Astrocyte (in vitro differentiated cells and primary cell): ENCODE data around the gene ERGIC3. TPM values are rescaled to one million over a fixed set of nuclear protein-coding genes. Genes with fewer than 3 reads are reported as not detected.

Experiments used
- DNase-seq: peaks from one replicate; pipeline ENCODE4 v3.0.0-alpha.2; 2010; ENCODE audit warnings: low read depth
- FAIRE-seq: peaks from 2 replicates; lab custom pipeline; 2011; peaks lifted over from hg19 to GRCh38; lab: Jason Lieb, UNC
- H2AFZ ChIP-seq: 2 replicates; pipeline ENCODE4 v1.6.0; 2012; ENCODE audit warnings: low read depth, low read length, inconsistent platforms
- H3K27ac ChIP-seq: 2 replicates; pipeline ENCODE4 v1.5.1; 2011; ENCODE audit warnings: low read depth, low read length, inconsistent platforms
- H3K27me3 ChIP-seq: 2 replicates; pipeline ENCODE4 v1.6.0; 2011; ENCODE audit warnings: low read length, inconsistent platforms; ENCODE audit not compliant: insufficient read depth
- H3K36me3 ChIP-seq: 2 replicates; pipeline ENCODE4 v1.5.1; 2011; ENCODE audit warnings: low read length, inconsistent platforms; ENCODE audit not compliant: insufficient read depth
- H3K4me1 ChIP-seq: 2 replicates; pipeline ENCODE4 v1.5.1; 2011; ENCODE audit warnings: low read length, inconsistent platforms; ENCODE audit not compliant: insufficient read depth
- H3K4me2 ChIP-seq: 2 replicates; pipeline ENCODE4 v1.6.0; 2012; ENCODE audit warnings: low read length, inconsistent platforms
- H3K4me3 ChIP-seq: 2 replicates; pipeline ENCODE4 v1.5.1; 2011; ENCODE audit warnings: low read depth, mild to moderate bottlenecking, low read length, inconsistent platforms; ENCODE audit not compliant: insufficient read depth
- H3K79me2 ChIP-seq: 2 replicates; pipeline ENCODE4 v1.6.0; 2012; ENCODE audit warnings: mild to moderate bottlenecking, low read length, inconsistent platforms; ENCODE audit not compliant: insufficient read depth
- H3K9ac ChIP-seq: 2 replicates; pipeline ENCODE4 v1.6.0; 2012; ENCODE audit warnings: mild to moderate bottlenecking, low read length, inconsistent platforms
- H3K9me3 ChIP-seq: 2 replicates; pipeline ENCODE4 v1.5.1; 2012; ENCODE audit warnings: low read depth, mild to moderate bottlenecking, low read length, inconsistent platforms; ENCODE audit not compliant: insufficient read depth
- H4K20me1 ChIP-seq: 2 replicates; pipeline ENCODE4 v1.6.0; 2012; ENCODE audit warnings: low read length, inconsistent platforms; ENCODE audit not compliant: insufficient read depth
- H3K27ac Mint-ChIP-seq: one replicate; pipeline ENCODE4 v1.8.0; 2021; ENCODE audit warnings: mild to moderate bottlenecking, mixed read lengths; ENCODE audit not compliant: unreplicated experiment
- H3K27me3 Mint-ChIP-seq: one replicate; pipeline ENCODE4 v1.8.0; 2021; ENCODE audit warnings: low read depth, mixed read lengths; ENCODE audit not compliant: unreplicated experiment
- H3K36me3 Mint-ChIP-seq: one replicate; pipeline ENCODE4 v1.8.0; 2021; ENCODE audit warnings: low read depth, mixed read lengths; ENCODE audit not compliant: unreplicated experiment
- H3K4me1 Mint-ChIP-seq: one replicate; pipeline ENCODE4 v1.8.0; 2021; ENCODE audit warnings: low read depth, mixed read lengths; ENCODE audit not compliant: unreplicated experiment
- H3K4me3 Mint-ChIP-seq: one replicate; pipeline ENCODE4 v1.8.0; 2021; ENCODE audit warnings: mild to moderate bottlenecking, moderate library complexity, mixed read lengths; ENCODE audit not compliant: unreplicated experiment
- H3K9me3 Mint-ChIP-seq: one replicate; pipeline ENCODE4 v1.8.0; 2021; ENCODE audit warnings: mild to moderate bottlenecking, mixed read lengths; ENCODE audit not compliant: unreplicated experiment
- CTCF ChIP-seq: IDR thresholded peaks from 2 replicates; pipeline ENCODE4 v1.5.1; 2011; ENCODE audit warnings: low read depth, mild to moderate bottlenecking, inconsistent platforms, low read length, moderate library complexity; ENCODE audit not compliant: insufficient read depth
- EZH2 ChIP-seq: IDR thresholded peaks from 2 replicates; pipeline ENCODE4 v1.6.1; 2012; ENCODE audit warnings: mild to moderate bottlenecking, low read length, inconsistent platforms; ENCODE audit not compliant: insufficient read depth
- total RNA-seq: library from RNA; stranded (reverse); gene quantifications from 2 replicates; pipeline ENCODE4 v1.2.1, GENCODE V29; 2021

The ERGIC3 gene
- total RNA-seq, 1 donor from 2014 or later = 198 TPM

- no peaks in the 10 kb centered on the region for H3K27me3 ChIP-seq
- no peak for DNase-seq
- peaks cover 6% of the 10 kb centered on the region for H3K9me3 Mint-ChIP-seq
- no peaks in the 10 kb centered on the region for H3K36me3 ChIP-seq
- no peak overlapping the region for H2AFZ ChIP-seq
- no peak overlapping the region for H3K4me3 Mint-ChIP-seq
- H3K4me1 ChIP-seq = no peaks in the 10 kb centered on the region
- H3K27ac Mint-ChIP-seq = no peak overlapping the region
- no peak overlapping the region for H3K4me2 ChIP-seq
- H3K36me3 Mint-ChIP-seq = peaks cover 2% of the 10 kb centered on the region
- H3K4me1 Mint-ChIP-seq = peaks cover 1% of the 10 kb centered on the region
- H3K4me3 ChIP-seq = no peak overlapping the region
- TF ChIP-seq EZH2 = no peak
- no peak for TF ChIP-seq CTCF
- H3K9ac ChIP-seq = no peak overlapping the region
- no peaks in the 10 kb centered on the region for H3K9me3 ChIP-seq
- no peaks in the 10 kb centered on the region for H3K79me2 ChIP-seq
- no peaks in the 10 kb centered on the region for H3K27me3 Mint-ChIP-seq
- no peak for FAIRE-seq
- no peak overlapping the region for H3K27ac ChIP-seq
- no peaks in the 10 kb centered on the region for H4K20me1 ChIP-seq
Observed at GRCh38 chr20:35587436-35587835, 45.6 kb downstream of the ERGIC3 start.

- TF ChIP-seq EZH2 (no peak), CTCF (no peak)
- H3K4me1 ChIP-seq = no peaks in the 10 kb centered on the region
- FAIRE-seq (no peak), DNase-seq (no peak)
- H3K4me2 ChIP-seq = no peak overlapping the region
- H3K4me1 Mint-ChIP-seq = peaks cover 2% of the 10 kb centered on the region
- no peaks in the 10 kb centered on the region for H3K36me3 ChIP-seq
- no peak overlapping the region for H3K27ac ChIP-seq
- H3K36me3 Mint-ChIP-seq = no peaks in the 10 kb centered on the region
- no peak overlapping the region for H3K9ac ChIP-seq
- H3K27me3 ChIP-seq = no peaks in the 10 kb centered on the region
- no peak overlapping the region for H3K4me3 Mint-ChIP-seq
- H4K20me1 ChIP-seq = no peaks in the 10 kb centered on the region
- H3K79me2 ChIP-seq = no peaks in the 10 kb centered on the region
- no peaks in the 10 kb centered on the region for H3K9me3 ChIP-seq
- H2AFZ ChIP-seq = no peak overlapping the region
- H3K27ac Mint-ChIP-seq = no peak overlapping the region
- H3K9me3 Mint-ChIP-seq = peaks cover 6% of the 10 kb centered on the region
- H3K27me3 Mint-ChIP-seq = no peaks in the 10 kb centered on the region
- H3K4me3 ChIP-seq = no peak overlapping the region
Observed at GRCh38 chr20:35588397-35588796, 46.5 kb downstream of the ERGIC3 start.

GRCh38 chr20:35592339-35592974 lies 50.6 kb downstream of the ERGIC3 start:
- H3K27ac ChIP-seq = no peak overlapping the region
- H3K4me1 ChIP-seq = no peaks in the 10 kb centered on the region
- DNase-seq (no peak), FAIRE-seq (no peak)
- TF ChIP-seq EZH2 = no peak
- no peak for TF ChIP-seq CTCF
- Mint-ChIP-seq H3K27me3 (peaks cover 24% of the 10 kb centered on the region), H3K9me3 (peaks cover 4% of the 10 kb centered on the region), H3K36me3 (peaks cover under 1% of the 10 kb centered on the region), H3K4me3 (no peak overlapping the region), H3K27ac (no peak overlapping the region), H3K4me1 (peaks cover 4% of the 10 kb centered on the region)
- H3K4me3 ChIP-seq = no peak overlapping the region
- no peaks in the 10 kb centered on the region for H4K20me1 ChIP-seq
- H3K9me3 ChIP-seq = no peaks in the 10 kb centered on the region
- H3K79me2 ChIP-seq = no peaks in the 10 kb centered on the region
- no peak overlapping the region for H2AFZ ChIP-seq
- no peak overlapping the region for H3K4me2 ChIP-seq
- H3K27me3 ChIP-seq = peaks cover 1% of the 10 kb centered on the region
- no peaks in the 10 kb centered on the region for H3K36me3 ChIP-seq
- no peak overlapping the region for H3K9ac ChIP-seq
